Fibroblast of skin of left biceps (primary cell): ENCODE results near the gene SH3BP5.
"Not testable (repeated sequence)": the region's sequence is repeated elsewhere in the genome, so short reads cannot be mapped to it uniquely, and the experiment has no call there.

Experiments used
- DNase-seq, 2 experiments: peaks; one replicate each; pipeline ENCODE4 v3.0.0-alpha.2; 2013; ENCODE audit warnings: low read depth in 2 of 2

SH3BP5 gene

GRCh38 chr3:15332405-15333098, at the start of gene SH3BP5:
TSS of gene SH3BP5 (minus strand) at chr3:15332586. CDS start at chr3:15332408, 178 bp downstream.
- no peak for DNase-seq

GRCh38 chr3:15380980-15381890, 48.8 kb upstream of the SH3BP5 start:
- DNase-seq = no peak

GRCh38 chr3:15377961-15378791, 45.8 kb upstream of the SH3BP5 start:
- DNase-seq = peak; percentile 84 to 85

- DNase-seq = no peak
Observed at GRCh38 chr3:15375461-15376000, 43.1 kb upstream of the SH3BP5 start.

- DNase-seq = no peak
Observed at GRCh38 chr3:15372918-15373317, 40.5 kb upstream of the SH3BP5 start.

GRCh38 chr3:15368561-15369135, 36.3 kb upstream of the SH3BP5 start:
- no peak for DNase-seq

GRCh38 chr3:15367059-15367458, 34.7 kb upstream of the SH3BP5 start:
- DNase-seq = no peak

GRCh38 chr3:15364078-15364477, 31.7 kb upstream of the SH3BP5 start:
- not testable (repeated sequence) for DNase-seq

- DNase-seq = no peak
Observed at GRCh38 chr3:15361494-15362214, 29.3 kb upstream of the SH3BP5 start.

- peak; percentile 63 to 71 for DNase-seq
Observed at GRCh38 chr3:15360788-15361493, 28.6 kb upstream of the SH3BP5 start.

- DNase-seq = no peak
Observed at GRCh38 chr3:15359677-15360397, 27.5 kb upstream of the SH3BP5 start.

- not testable (repeated sequence) for DNase-seq
Observed at GRCh38 chr3:15356651-15357061, 24.3 kb upstream of the SH3BP5 start.

- no peak for DNase-seq
Observed at GRCh38 chr3:15356176-15356575, 23.8 kb upstream of the SH3BP5 start.

GRCh38 chr3:15355086-15355485, 22.7 kb upstream of the SH3BP5 start:
- DNase-seq = no peak

GRCh38 chr3:15354485-15354884, 22.1 kb upstream of the SH3BP5 start:
- no peak for DNase-seq

- no peak for DNase-seq
Observed at GRCh38 chr3:15350141-15350540, 17.8 kb upstream of the SH3BP5 start.

- not testable (repeated sequence) for DNase-seq
Observed at GRCh38 chr3:15349438-15349837, 17.1 kb upstream of the SH3BP5 start.

GRCh38 chr3:15348246-15348645, 15.9 kb upstream of the SH3BP5 start:
- DNase-seq = no peak

GRCh38 chr3:15347737-15348110, 15.3 kb upstream of the SH3BP5 start:
- DNase-seq = no peak
